ENCODE data around the gene SCN4B. TPM values are rescaled to one million over a fixed set of nuclear protein-coding genes. Genes with fewer than 3 reads are reported as not detected.

The SCN4B gene
- polyA plus RNA-seq, 1 experiment, result 0.11 TPM

DNA sequence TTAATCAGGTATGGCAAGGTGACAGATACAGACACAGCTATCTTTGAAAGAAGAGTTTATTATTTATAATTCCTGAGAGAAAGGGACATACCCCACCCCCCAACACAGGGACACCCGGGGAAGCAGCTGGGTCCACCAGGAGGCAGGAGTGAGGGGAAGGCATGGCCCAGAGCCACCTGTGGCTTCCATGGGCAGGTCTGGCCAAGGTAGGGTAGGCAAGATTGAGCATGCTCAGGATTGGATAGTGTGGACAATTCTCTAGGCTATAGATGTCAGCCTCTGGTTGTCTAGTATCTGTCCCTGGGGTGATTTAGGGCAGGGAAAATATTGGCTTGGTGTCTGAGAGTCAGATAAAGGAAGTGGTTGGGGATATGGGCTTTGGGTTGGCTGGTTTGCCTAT is 38.4 kb downstream of the SCN4B start:
- no peak for DNase-seq (ENCODE audit: low read depth, low spot score)
- TF ChIP-seq, protein P1, sequence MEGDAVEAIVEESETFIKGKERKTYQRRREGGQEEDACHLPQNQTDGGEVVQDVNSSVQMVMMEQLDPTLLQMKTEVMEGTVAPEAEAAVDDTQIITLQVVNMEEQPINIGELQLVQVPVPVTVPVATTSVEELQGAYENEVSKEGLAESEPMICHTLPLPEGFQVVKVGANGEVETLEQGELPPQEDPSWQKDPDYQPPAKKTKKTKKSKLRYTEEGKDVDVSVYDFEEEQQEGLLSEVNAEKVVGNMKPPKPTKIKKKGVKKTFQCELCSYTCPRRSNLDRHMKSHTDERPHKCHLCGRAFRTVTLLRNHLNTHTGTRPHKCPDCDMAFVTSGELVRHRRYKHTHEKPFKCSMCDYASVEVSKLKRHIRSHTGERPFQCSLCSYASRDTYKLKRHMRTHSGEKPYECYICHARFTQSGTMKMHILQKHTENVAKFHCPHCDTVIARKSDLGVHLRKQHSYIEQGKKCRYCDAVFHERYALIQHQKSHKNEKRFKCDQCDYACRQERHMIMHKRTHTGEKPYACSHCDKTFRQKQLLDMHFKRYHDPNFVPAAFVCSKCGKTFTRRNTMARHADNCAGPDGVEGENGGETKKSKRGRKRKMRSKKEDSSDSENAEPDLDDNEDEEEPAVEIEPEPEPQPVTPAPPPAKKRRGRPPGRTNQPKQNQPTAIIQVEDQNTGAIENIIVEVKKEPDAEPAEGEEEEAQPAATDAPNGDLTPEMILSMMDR (IDR thresholded peaks at IDR 0.05; ENCODE audit: low read depth, low read length), result no peak
- Histone ChIP-seq H3K9me3 (ENCODE audit: control insufficient read depth, insufficient read depth, low read length) (no peaks in the 10 kb centered on the region), H3K27ac (ENCODE audit: low read depth, low read length) (no peak overlapping the region), H3K4me3 (ENCODE audit: low read depth, low read length) (no peak overlapping the region), H3K27me3 (ENCODE audit: control insufficient read depth, insufficient read depth, low read length) (peaks cover 10% of the 10 kb centered on the region)
- ChIA-PET POLR2A (no interaction called here), CTCF (interaction anchor here (1.8 kb wide), 1 partner anchor 84 kb away, joined by 6 read pairs; no protein-coding TSS in a partner anchor)

DNA sequence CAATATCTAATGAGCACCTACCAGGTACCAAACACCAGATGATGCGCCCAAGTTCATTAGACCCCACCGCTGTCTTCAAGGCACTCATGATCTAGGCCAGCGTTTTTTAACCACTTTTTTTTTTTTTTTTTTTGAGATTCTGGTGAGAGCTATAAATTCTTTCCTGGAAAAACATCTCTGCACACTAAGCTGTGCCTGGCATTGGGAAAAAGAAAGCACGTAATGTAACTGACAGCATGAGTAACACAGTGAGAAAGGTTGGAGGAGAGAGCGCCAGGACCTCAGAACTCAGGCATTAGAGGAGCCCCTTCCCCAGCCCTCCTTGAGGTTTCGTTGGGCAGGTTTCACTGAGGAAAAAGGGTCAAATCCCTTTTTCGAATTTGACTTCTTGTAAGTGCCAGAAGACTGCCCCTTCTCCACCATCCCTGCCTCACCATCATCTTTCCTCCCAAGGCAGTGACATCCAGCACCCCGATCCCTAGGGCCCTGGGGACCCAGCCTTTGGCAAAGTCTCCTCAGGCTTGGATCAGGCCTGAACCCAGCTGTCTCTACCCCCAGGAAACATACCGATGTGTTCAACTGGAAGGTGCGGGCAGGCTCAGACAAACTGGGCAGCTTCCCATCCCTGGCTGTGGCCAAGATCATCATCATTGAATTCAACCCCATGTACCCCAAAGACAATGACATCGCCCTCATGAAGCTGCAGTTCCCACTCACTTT is 39.8 kb downstream of the SCN4B start:
- ChIA-PET CTCF (interaction anchor here (0.6 to 1.8 kb wide), 2 partner anchors 86 to 113 kb away, joined by 3 to 6 read pairs; no protein-coding TSS in a partner anchor), POLR2A (no interaction called here)
- no peak overlapping the region for H3K4me3 ChIP-seq (ENCODE audit: low read depth, low read length)
- peaks cover 10% of the 10 kb centered on the region for H3K27me3 ChIP-seq (ENCODE audit: control insufficient read depth, insufficient read depth, low read length)
- no peak overlapping the region for H3K27ac ChIP-seq (ENCODE audit: low read depth, low read length)
- no peaks in the 10 kb centered on the region for H3K9me3 ChIP-seq (ENCODE audit: control insufficient read depth, insufficient read depth, low read length)
- DNase-seq (ENCODE audit: low read depth, low spot score), result no peak
- TF ChIP-seq, protein P1 (IDR thresholded peaks at IDR 0.05; ENCODE audit: low read depth, low read length), result no peak

DNA sequence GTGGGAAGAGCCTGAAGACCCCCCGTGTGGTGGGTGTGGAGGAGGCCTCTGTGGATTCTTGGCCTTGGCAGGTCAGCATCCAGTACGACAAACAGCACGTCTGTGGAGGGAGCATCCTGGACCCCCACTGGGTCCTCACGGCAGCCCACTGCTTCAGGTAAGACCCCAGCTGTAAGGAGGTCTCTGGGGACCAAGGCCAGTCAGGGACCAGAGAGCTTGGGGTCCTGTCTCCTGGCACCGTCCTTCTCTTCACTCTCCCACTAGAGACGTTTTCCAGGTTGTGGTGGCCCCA is 40.9 kb downstream of the SCN4B start:
- no peak overlapping the region for H3K4me3 ChIP-seq (ENCODE audit: low read depth, low read length)
- TF ChIP-seq, protein P1 (IDR thresholded peaks at IDR 0.05; ENCODE audit: low read depth, low read length), result no peak
- POLR2A ChIA-PET, result no interaction called here
- CTCF ChIA-PET, result no interaction called here
- no peak overlapping the region for H3K27ac ChIP-seq (ENCODE audit: low read depth, low read length)
- DNase-seq (ENCODE audit: low read depth, low spot score), result no peak
- H3K9me3 ChIP-seq (ENCODE audit: control insufficient read depth, insufficient read depth, low read length), result no peaks in the 10 kb centered on the region
- peaks cover 7% of the 10 kb centered on the region for H3K27me3 ChIP-seq (ENCODE audit: control insufficient read depth, insufficient read depth, low read length)

DNA sequence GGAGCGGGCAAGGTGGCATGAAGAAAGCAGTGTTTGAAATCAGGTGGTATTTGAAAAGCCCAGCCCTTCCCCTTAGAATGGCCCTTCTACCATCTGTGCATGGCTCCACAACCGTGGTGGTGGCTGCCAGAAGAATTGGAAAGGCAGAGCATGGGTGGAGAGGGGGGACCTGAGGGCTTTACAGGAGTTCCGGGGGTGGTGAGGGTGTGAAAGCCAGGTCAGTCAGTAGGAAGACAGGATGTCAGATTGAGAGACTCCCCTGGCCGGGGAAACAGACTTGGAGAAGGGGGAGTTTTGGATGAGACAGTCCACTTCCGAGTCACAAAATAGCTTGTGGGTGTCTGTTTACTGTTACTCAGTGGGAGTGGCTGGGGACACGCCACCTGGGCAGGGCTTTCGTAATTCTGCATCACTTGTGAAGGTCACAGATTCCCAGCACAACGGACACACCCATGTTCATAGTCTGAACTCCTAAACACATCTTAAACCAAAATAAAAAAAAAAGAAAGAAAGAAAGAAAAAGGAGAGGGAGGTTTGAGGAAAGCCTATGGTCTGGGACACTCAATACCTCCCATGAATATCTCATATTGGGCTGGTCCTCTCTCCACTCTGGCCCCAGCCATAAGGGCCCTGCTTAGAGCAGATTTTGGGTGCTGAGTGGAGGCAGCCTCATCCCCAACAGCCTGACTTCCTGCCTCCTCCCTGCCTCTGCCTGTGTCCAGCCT is 41.4 kb downstream of the SCN4B start:
- Histone ChIP-seq H3K4me3 (ENCODE audit: low read depth, low read length) (no peak overlapping the region), H3K9me3 (ENCODE audit: control insufficient read depth, insufficient read depth, low read length) (no peaks in the 10 kb centered on the region), H3K27ac (ENCODE audit: low read depth, low read length) (no peak overlapping the region), H3K27me3 (ENCODE audit: control insufficient read depth, insufficient read depth, low read length) (peaks cover 7% of the 10 kb centered on the region)
- TF ChIP-seq, protein P1 (IDR thresholded peaks at IDR 0.05; ENCODE audit: low read depth, low read length), result no peak
- DNase-seq (ENCODE audit: low read depth, low spot score), result no peak
- POLR2A ChIA-PET, result no interaction called here
- CTCF ChIA-PET, result interaction anchor here (1.8 kb wide), 1 partner anchor 61 kb away, joined by 4 read pairs; no protein-coding TSS in a partner anchor

DNA sequence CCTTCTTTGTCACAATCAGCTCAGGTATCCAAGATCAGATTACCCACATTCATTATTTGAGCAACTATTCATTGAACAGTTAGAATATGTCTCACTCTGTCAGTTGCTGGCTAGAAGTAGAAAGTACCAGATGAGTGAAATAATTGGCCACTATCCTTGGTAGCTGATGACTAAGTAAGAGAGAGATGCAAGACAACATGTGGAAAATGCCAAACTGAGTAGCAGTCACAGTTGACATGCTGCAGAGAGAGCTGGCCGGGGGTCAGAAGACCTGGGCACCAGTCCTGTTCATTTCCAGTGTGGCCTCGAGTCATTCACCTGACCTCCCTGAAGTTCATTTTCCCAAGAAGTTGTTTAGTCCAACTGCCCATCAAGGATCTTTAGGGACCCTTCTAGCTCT is 43.4 kb downstream of the SCN4B start:
- H3K9me3 ChIP-seq (ENCODE audit: control insufficient read depth, insufficient read depth, low read length), result no peaks in the 10 kb centered on the region
- TF ChIP-seq, protein P1 (IDR thresholded peaks at IDR 0.05; ENCODE audit: low read depth, low read length), result no peak
- POLR2A ChIA-PET, result no interaction called here
- peaks cover 7% of the 10 kb centered on the region for H3K27me3 ChIP-seq (ENCODE audit: control insufficient read depth, insufficient read depth, low read length)
- CTCF ChIA-PET, result interaction anchor here (1.8 kb wide), 1 partner anchor 63 kb away, joined by 4 read pairs; no protein-coding TSS in a partner anchor
- H3K4me3 ChIP-seq (ENCODE audit: low read depth, low read length), result no peak overlapping the region
- DNase-seq (ENCODE audit: low read depth, low spot score), result no peak
- H3K27ac ChIP-seq (ENCODE audit: low read depth, low read length), result no peak overlapping the region

Data from AG04450 (cell line).